Activated T-cell treated with anti-CD3 and anti-CD28 coated beads for 24 hours (primary cell): ENCODE results near the gene QRSL1.
"Not testable (repeated sequence)": the region's sequence is repeated elsewhere in the genome, so short reads cannot be mapped to it uniquely, and the experiment has no call there.

Source experiments
- DNase-seq: peaks from one replicate; pipeline ENCODE4 v3.0.0-alpha.2; 2020; ENCODE audit warnings: low read depth

QRSL1 gene

DNA sequence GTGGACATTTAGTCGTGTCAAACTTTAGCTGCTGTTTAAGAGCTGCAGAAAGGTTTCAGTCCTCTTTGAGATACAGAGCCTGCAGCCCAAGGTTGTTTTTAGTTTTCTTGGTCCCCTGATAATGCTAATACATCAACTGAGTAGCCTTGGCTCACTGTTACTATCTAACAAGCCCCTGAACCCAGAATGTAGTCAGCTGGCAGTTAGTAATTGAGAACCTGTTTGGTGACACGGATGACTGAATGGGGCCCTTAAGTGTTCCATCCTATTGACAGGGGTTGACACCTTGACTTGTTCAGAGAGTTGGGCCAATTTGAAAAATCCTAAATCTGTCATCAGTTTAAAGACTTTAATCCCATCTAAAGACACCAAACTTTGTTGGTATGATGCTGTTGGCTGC, 2.9 kb upstream of the QRSL1 start:
- no peak for DNase-seq

GRCh38 chr6:106627760-106628159, 1.6 kb upstream of the QRSL1 start:
- not testable (repeated sequence) for DNase-seq

DNA sequence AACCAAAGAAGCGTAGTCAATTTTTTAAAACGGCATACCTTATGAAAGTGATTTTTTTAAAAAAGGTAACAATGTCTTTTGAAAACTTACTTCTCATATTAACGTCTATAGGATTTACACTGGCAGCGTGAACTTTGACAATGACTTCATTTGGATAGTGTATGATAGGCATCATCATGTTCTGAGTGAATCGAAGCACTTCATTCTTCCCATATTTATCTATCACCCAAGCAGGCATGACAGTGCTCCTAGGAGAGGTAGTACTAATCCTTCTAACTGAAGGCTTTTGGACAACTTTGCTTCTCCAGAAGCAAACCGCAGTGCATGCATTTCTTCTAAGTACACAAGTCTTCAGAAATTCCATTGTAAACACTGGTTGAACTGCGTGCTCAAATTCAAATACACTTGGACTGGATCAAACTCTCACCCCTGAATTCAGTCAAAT, 698 bp upstream of the QRSL1 start:
- DNase-seq: no peak

GRCh38 chr6:106629859-106630163, 433 bp downstream of the QRSL1 start:
- DNase-seq: no peak

GRCh38 chr6:106630366-106630765, 988 bp downstream of the QRSL1 start:
- DNase-seq: no peak

- no peak for DNase-seq
These were observed 2.0 kb downstream of the QRSL1 start for GRCh38 chr6:106631346-106631745.

GRCh38 chr6:106634565-106634964, 5.2 kb downstream of the QRSL1 start:
- no peak for DNase-seq

DNA sequence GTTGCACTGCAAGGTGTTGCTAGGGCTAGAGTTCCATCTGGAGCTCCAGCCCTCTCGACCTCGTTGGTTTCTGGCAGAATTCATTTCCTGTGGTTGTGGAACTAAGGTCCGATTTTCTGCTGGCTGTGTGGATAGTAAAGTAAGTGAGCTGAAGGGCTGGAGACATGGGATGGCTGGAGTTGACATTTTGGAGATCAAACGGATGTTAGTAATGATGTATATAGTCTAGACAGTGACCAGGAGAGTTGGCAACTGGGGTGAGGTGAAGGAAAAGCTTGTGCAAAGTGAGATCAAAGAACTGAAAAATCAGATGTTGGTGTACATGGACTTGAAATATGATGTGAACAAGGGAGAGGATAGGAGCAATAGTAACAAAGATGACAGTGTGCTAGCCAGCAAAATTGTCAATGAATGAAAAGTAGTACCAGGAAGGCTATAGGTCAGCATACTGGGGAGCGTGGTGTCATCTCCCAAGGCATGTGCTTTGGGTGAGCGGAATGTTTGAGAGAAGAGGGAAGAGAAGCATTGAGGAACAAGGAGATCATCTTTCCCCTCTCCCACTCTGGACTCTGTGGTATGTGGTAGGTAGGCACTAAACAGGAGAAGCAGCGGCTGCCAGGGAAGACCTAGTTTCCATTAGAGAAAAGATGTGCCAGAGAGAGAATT, 7.8 kb downstream of the QRSL1 start:
- no peak for DNase-seq

DNA sequence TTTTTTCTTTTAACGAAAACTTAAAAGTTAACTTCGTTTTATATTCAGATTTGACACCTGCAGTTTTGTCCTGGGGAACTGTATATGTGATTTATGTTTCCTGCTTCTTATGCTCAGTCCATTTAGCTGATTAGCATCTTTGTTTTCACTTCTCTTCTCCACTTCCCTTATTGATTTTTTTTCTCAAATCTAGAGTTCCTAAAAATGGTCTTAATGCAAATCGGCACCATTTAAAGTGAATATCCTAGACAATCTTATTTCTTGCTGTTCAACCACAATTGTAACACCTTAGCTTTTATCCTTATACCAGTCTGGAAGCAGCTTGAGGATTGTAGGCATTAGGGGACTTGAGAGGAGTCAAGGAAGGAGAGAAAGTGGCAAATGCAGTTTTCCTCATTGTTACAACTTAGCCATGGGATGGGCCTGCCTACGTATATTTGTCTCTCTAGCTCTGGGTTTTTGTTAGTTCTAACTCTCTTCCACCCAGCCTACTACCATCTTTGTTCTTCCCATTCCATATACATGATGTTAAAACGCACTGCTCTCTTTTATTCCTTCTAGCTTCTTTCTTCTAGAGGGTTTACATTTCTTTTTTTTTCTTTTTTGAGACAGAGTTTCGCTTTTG, 8.5 kb downstream of the QRSL1 start:
- no peak for DNase-seq

- no peak for DNase-seq
These were observed 10.4 kb downstream of the QRSL1 start for GRCh38 chr6:106639812-106640211.

DNA sequence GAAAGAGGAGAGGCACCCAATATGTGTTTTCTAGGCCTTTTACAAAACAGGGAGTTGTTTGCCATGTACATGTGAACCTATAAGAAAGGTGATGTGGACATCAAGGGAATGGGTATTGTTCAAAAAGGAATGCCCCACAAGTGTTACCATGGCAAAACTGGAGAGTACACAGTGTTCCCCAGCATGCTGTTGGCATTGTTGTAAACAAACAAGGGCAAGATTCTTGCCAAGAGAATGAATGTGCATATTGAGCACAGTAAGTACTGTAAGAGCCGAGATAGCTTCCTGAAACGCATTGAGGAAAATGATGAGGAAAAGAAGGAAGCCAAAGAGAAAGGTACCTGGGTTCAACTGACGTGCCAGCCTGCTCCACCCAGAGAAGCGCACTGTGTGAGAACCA, 13.1 kb downstream of the QRSL1 start:
- DNase-seq: no peak

DNA sequence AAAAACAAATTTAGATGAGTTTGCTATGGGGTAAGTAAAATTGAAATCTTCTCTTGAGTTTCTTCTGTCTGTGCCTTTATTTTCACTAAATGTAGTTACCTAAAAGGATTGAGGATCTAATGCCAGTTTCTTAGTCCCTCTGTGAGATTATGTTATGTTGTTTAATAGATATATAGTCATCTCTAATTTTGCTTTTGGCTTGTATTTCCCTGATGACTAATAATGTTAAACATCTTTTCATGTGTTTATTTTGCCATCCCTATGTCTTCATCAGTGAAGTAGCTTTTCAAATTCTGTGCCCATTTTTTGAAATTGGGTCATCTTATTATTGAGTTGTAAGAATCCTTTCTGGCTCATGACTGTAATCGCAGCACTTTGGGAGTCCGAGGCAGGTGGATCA, 13.7 kb downstream of the QRSL1 start:
- DNase-seq: no peak

- DNase-seq: no peak
These were observed 19.4 kb downstream of the QRSL1 start for GRCh38 chr6:106648651-106649308.

DNA sequence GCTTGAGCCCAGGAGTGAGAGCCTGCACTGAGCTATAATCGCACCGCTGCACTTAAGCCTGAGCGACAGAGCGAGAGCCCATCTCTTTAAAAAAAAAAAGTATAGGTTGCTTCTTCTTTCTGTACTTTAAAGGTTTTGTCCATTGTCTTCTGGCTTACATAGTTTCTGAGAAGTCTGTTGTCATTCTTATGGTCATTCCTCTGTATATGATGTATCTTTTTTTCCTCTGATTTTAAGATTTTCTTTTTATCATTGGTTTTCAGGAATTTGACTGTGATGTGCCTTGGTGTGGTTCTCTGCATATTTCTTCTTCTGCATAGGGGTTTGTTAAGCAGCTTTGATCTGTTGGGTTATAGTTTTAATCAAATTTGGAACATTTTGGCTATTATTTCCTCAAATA, 29.1 kb downstream of the QRSL1 start:
- DNase-seq: no peak

- DNase-seq: no peak
These were observed 30.5 kb downstream of the QRSL1 start for GRCh38 chr6:106659859-106660258.

- DNase-seq: no peak
These were observed 33.1 kb downstream of the QRSL1 start for GRCh38 chr6:106662458-106662857.

DNA sequence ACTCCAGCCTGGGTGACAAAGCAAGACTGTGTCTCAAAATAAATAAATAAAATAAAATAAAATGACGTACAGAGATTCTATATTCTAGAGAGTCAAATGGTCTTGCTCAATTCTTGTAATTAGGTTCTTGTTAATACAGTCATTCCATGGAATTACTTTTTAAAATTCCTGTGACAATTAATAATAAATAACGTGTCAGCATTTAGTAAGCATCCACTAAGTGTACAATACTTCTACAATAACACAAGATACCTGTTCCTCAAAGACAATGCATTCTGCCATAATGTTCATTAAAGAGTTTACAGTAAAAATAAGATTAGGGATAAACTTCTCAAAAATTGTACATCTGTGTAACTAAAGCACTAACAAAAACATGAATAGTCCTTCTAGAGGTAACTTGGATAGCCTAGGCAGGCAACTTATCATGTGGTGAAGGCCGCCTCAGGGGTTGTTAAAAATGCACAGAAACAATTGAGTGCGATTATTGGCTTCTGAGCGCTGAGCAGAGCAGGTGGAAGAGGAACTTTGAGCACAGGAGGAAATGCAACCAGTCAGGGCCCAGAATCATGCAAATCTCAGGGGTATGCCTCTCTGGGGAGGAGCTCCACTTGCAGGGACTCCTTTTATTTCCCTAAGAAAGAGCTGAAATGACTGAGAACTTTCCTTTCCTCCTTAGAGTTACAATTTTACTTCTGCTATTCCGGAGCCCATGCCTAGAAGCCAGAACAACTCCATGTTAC, 37.1 kb downstream of the QRSL1 start:
- DNase-seq: no peak

DNA sequence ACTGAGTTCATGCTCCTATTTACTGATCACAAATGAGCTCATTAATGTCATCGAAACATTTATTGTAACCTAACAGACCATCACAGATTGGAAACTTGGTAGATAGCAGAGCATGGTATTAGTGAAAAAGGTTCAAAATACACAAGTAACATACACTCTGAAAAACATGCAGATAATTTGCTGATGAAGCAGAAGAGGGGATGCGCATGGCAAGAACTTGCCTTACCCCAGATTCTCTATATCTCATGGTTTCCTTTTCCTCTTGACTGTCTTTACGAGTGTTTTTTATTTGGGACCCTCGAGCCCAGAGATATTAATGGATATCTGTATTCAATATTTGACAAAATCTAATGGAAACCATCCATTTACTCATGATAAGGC, 37.6 kb downstream of the QRSL1 start:
- no peak for DNase-seq

- DNase-seq: no peak
These were observed 40.9 kb downstream of the QRSL1 start for GRCh38 chr6:106670236-106670635.

DNA sequence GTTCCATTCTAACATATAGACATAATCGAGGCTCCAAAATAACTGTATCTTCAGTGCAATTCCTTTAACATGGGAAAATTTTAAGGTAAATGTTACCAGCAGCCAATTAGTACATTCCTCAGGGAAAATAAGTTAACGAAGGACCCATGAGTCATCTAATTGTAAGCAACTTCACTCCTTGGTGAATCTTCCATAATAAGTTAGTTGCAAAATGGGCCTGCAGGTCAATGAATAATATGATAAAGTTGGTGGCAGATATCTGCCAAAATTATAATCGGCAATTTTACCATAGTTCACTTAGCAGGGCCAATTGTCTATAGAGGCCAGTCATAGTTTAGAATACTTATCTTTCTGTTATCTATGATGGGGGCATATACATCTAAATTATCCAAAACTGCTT, 42.3 kb downstream of the QRSL1 start:
- DNase-seq: no peak

GRCh38 chr6:106674541-106675229, 45.3 kb downstream of the QRSL1 start:
- no peak for DNase-seq

DNA sequence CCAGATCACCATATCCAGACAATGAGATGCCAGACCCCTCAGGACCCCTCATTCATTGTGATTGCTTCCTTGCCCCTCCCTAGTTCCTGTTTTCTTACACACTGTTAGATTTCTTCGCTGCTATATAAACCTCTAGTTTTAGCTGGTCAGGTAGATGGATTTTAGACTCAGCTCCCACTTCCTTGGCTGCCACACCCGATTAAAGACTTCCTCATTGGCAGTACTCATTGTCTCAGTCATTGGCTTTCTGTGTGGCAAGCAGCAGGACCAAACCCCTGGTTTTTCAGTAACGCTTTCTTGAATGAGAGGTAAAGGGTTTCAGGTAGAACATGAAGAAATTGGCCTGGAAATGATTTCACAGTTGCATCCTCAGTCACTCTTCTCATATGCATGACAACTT, 47.9 kb downstream of the QRSL1 start:
- DNase-seq: no peak

DNA sequence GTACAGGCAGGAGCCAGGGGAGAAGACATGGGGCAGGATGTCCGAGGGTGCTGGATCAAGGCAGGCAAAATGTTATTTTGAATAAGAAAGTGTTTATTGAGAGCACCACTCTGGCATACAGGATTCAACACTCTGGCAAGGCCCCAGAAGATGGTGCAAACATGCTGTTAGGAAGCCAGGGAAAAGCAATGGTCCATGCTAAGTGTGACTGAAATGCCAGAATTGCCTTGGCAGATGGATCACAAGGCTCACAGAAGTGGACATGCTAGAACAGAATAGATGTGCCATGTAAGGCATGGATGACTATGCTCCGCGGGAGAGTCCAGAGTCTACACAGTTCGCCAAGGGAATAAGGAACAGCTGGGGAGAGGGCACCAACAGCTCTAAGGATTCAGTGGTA, 54.6 kb downstream of the QRSL1 start:
- no peak for DNase-seq
